MV-4-11 (cell line): ENCODE measurements around the gene SLC34A1.

ENCODE experiments used
- DNase-seq: peaks from one replicate; lab custom pipeline; 2025; lab: John Stamatoyannopoulos, UW

Gene SLC34A1

DNA sequence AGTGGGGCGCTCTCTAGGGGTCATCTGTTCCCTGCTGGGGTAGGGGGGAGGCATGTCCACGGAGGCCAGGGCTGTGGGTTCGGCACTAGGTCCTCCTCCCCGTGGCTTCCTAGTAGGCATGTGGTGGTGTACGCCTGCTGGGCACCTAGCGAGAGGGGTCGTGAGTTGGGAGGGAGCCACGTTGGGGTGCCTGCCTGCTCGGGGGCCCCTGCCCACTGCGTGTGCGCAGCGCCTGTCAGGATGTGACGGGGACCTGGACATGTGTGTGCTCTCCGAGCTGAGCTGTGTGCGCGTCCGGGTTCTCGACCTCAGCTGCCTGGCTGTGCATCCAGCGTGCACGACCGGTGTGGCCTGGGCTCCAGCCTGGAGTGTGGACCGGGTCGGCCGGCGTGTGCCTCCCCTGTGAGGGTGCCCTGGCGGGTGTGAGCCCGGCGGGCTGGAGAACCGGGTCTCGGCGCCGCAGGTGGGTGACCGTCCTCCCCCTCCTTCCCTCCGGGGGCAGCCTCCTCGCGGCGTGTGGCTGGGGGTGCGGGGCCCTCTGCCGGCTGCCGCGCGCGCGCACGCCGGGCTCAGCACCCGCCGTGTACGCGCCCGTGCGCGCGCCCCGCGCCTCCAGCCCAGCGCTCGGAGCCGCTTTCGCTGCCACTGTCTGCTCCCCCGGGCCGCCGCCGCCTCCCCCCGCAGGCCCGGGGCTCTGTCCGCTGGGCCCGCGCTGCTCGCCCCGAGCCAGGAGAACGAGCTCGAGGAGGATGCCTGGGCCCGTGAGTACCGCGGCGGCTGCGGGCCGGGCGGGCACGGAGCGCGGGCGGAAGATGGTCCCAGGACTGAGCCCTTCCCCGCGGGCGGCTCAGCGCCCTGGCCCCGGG is 62.2 kb downstream of the SLC34A1 start, which contains the start of gene PRR7:
TSS of gene PRR7 (plus strand) at position 615 of the 866 bp plus-strand sequence. CDS start 8,254 bp downstream, outside the sequence.
- peak; percentile 64 for DNase-seq

DNA sequence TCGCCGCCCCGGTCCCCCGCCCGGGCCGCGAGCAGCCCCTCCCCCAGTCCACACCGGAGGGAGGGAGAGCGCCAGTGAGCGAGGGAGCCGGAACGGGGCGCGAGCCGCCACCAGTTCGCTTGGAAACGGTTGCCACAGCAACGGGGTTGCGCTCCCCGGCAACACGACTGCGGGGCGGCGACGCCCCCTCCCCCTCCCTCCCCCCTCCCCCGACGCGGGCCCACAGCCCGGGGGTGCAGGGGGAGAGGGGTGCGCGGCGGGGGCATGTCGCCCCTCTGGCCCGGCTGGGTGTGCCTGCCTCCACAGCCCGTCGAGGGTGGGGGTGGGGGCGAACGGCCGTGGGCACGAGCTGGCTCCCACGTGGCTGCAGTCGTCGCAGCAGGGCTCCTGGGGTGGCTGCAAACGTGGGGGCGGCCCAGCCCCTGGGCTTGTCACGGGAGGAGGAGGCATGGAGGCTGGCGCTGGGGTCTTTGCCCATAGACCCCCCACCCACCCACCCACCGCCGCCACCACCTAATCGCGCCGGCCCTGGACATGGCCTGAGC is 62.9 kb downstream of the SLC34A1 start:
- DNase-seq, result no peak

DNA sequence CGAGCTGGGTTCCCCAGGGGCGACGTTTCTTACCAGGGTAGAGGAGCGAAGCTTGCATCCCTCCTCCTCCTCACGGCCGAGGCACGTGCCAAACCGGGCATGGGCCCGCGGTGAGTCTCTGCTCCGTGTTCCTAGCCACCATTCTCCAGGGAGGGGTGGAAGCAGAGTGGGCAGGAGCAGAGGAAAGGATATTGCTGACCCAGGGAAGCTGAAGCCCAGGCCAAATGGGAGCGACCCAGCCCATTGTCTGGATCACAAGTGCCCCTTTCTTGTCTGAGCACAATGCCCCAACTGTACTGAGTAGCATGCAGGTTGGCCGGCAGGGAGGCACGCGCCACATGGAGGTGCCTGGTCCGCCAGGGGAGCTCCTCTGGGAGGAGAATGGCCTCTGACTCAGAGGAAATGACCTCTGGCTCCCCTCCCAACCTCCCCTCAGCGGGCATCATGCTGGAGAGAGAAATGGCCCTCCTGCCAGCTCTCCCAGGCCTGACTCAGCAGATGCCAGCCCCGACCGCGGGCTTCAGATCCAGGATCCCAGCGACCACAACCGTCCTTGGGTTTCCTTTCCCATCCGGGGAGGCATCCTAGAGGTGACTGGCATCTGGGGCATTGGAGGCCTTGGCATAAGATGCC is 63.5 kb downstream of the SLC34A1 start:
- DNase-seq, result no peak
